ENCODE data around the gene ZNF286A.
"Not testable (repeated sequence)": the region's sequence is repeated elsewhere in the genome, so short reads cannot be mapped to it uniquely, and the experiment has no call there.

Gene ZNF286A

DNA sequence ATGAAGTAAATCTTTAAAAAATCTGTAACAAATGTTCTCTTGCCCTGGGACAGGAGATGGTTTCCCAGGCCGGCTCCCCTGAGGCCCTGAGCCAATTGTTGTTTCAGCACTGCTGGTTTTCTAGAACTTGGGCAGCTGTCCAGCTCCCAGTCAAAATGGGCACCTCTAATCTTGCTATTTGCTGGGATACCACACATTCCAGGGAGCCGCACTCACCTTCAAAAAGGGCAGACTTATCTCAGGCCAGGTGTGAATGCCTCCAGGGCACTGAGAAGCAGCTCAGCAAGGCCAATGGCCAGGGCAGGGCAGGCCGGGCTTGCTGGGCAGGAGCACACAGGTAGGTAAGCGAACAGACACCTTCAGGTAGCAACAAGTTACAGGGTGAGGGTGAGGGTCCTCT lies 39.9 kb upstream of the ZNF286A start:
- Histone ChIP-seq H3K27me3 (ENCODE audit: insufficient read depth, low read length) (no peaks in the 10 kb centered on the region), H3K4me3 (ENCODE audit: low read depth, low read length) (no peak overlapping the region), H3K36me3 (ENCODE audit: insufficient read depth, low read length) (peaks cover 6% of the 10 kb centered on the region; the same call in 1 of the 2 replicates), H3K27ac (ENCODE audit: low read depth, low read length) (no peak overlapping the region), H2AFZ (ENCODE audit: low read length, unreplicated experiment) (no peak overlapping the region), H3K4me1 (ENCODE audit: control insufficient read depth, insufficient read depth, low read length, unreplicated experiment) (no peaks in the 10 kb centered on the region), H3K79me2 (ENCODE audit: control insufficient read depth, insufficient read depth, low read length, unreplicated experiment) (no peaks in the 10 kb centered on the region)

DNA sequence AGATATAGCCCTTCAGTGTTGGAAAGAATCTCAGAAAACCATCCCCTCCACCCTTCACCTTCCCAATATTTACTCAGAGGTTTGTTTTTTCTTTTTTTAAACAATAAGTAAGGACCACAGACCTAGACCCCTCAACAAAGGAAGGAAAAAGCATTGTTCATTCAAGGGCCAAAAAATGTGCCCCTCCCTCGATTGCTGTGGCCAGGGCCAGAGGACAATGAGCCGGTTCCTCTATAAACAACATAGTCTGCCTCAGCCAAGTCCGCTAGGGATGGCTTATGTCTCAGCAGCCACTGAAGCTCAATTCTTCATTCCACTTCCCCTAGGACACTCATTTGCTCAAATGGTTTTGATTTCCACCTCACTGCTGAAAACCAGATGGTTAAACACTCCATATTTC lies 39.5 kb upstream of the ZNF286A start:
- Histone ChIP-seq H3K27me3 (ENCODE audit: insufficient read depth, low read length) (no peaks in the 10 kb centered on the region), H2AFZ (ENCODE audit: low read length, unreplicated experiment) (no peak overlapping the region), H3K79me2 (ENCODE audit: control insufficient read depth, insufficient read depth, low read length, unreplicated experiment) (no peaks in the 10 kb centered on the region), H3K4me3 (ENCODE audit: low read depth, low read length) (no peak overlapping the region), H3K36me3 (ENCODE audit: insufficient read depth, low read length) (peaks cover 6% of the 10 kb centered on the region; the same call in 1 of the 2 replicates), H3K4me1 (ENCODE audit: control insufficient read depth, insufficient read depth, low read length, unreplicated experiment) (no peaks in the 10 kb centered on the region), H3K27ac (ENCODE audit: low read depth, low read length) (no peak overlapping the region)

GRCh38 chr17:15662681-15663080 lies 36.9 kb upstream of the ZNF286A start:
- no peaks in the 10 kb centered on the region for H3K27me3 ChIP-seq (ENCODE audit: insufficient read depth, low read length)
- H2AFZ ChIP-seq (ENCODE audit: low read length, unreplicated experiment): no peak overlapping the region
- no peaks in the 10 kb centered on the region for H3K79me2 ChIP-seq (ENCODE audit: control insufficient read depth, insufficient read depth, low read length, unreplicated experiment)
- no peaks in the 10 kb centered on the region for H3K4me1 ChIP-seq (ENCODE audit: control insufficient read depth, insufficient read depth, low read length, unreplicated experiment)
- peaks cover 5% of the 10 kb centered on the region; the same call in 1 of the 2 replicates for H3K36me3 ChIP-seq (ENCODE audit: insufficient read depth, low read length)
- no peak overlapping the region for H3K4me3 ChIP-seq (ENCODE audit: low read depth, low read length)
- no peak overlapping the region for H3K27ac ChIP-seq (ENCODE audit: low read depth, low read length)

DNA sequence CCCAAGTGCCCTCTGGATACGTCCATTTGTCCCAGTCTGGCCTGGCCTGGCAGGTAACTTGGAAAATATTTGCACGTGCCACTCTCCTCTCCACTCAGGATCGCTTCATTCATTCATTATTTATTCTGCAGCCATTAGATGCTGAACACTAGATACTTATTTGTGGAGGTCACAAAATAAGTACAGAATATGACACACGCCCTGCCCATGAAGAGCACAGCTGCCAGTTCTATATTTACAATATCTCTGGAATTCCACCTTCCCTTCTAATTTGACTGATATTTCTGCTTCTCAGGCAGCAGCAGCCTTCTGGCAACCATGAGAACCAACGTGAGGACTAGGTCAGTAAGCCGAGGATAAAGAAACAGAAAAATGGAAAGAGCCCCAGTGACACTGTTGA lies 36.4 kb upstream of the ZNF286A start:
- H3K27me3 ChIP-seq (ENCODE audit: insufficient read depth, low read length): no peaks in the 10 kb centered on the region
- H3K36me3 ChIP-seq (ENCODE audit: insufficient read depth, low read length): peaks cover 3% of the 10 kb centered on the region; the same call in 1 of the 2 replicates
- H3K4me3 ChIP-seq (ENCODE audit: low read depth, low read length): no peak overlapping the region
- H2AFZ ChIP-seq (ENCODE audit: low read length, unreplicated experiment): no peak overlapping the region
- no peaks in the 10 kb centered on the region for H3K79me2 ChIP-seq (ENCODE audit: control insufficient read depth, insufficient read depth, low read length, unreplicated experiment)
- no peak overlapping the region for H3K27ac ChIP-seq (ENCODE audit: low read depth, low read length)
- H3K4me1 ChIP-seq (ENCODE audit: control insufficient read depth, insufficient read depth, low read length, unreplicated experiment): no peaks in the 10 kb centered on the region

DNA sequence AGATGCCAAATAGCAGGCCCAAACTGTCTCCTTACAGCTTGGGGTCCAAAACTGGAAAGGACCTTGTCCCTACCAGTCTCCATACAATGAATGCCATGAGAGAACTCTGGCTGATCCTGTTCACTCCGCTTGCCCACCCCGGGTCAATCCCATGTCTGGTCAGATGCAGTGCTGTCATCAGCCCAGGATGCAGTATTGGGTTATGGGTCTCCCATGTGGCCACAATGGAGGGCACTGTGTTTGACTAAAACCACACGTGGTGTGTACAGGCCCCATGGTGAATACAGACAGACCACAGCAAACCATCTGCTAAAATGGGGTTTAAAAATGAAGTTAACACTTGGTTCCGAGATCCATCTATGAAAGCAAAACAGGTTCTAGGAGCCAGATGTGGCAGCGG lies 35.9 kb upstream of the ZNF286A start:
- H2AFZ ChIP-seq (ENCODE audit: low read length, unreplicated experiment): no peak overlapping the region
- no peak overlapping the region for H3K4me3 ChIP-seq (ENCODE audit: low read depth, low read length)
- peaks cover 3% of the 10 kb centered on the region; the same call in 1 of the 2 replicates for H3K36me3 ChIP-seq (ENCODE audit: insufficient read depth, low read length)
- no peaks in the 10 kb centered on the region for H3K79me2 ChIP-seq (ENCODE audit: control insufficient read depth, insufficient read depth, low read length, unreplicated experiment)
- no peaks in the 10 kb centered on the region for H3K4me1 ChIP-seq (ENCODE audit: control insufficient read depth, insufficient read depth, low read length, unreplicated experiment)
- no peak overlapping the region for H3K27ac ChIP-seq (ENCODE audit: low read depth, low read length)
- H3K27me3 ChIP-seq (ENCODE audit: insufficient read depth, low read length): no peaks in the 10 kb centered on the region

DNA sequence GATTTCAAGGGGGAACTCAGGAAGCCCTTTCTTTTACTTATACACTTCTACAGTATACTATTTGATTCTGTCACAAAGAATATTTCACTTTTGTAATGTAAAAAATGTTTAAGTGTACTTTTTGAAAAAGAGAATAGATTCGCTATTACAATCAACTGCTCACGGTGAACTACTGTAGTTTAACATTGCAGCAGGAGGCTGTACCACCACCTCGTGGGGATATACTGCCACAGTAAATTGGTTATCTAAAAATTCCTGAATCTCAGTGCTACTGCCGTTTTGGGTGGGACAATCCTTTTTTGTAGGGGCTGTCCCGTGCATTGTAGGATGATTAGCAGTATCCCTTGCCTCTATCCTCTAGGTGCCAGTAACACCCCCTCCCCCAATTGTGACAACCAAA lies 30.0 kb upstream of the ZNF286A start:
- not testable (repeated sequence) for H3K4me3 ChIP-seq (ENCODE audit: low read depth, low read length); H3K79me2 ChIP-seq (ENCODE audit: control insufficient read depth, insufficient read depth, low read length, unreplicated experiment); H3K27me3 ChIP-seq (ENCODE audit: insufficient read depth, low read length); H3K4me1 ChIP-seq (ENCODE audit: control insufficient read depth, insufficient read depth, low read length, unreplicated experiment); H3K27ac ChIP-seq (ENCODE audit: low read depth, low read length); H2AFZ ChIP-seq (ENCODE audit: low read length, unreplicated experiment); H3K36me3 ChIP-seq (ENCODE audit: insufficient read depth, low read length)

- H3K79me2 ChIP-seq (ENCODE audit: control insufficient read depth, insufficient read depth, low read length, unreplicated experiment); H3K4me1 ChIP-seq (ENCODE audit: control insufficient read depth, insufficient read depth, low read length, unreplicated experiment); H3K27me3 ChIP-seq (ENCODE audit: insufficient read depth, low read length); H3K36me3 ChIP-seq (ENCODE audit: insufficient read depth, low read length); H2AFZ ChIP-seq (ENCODE audit: low read length, unreplicated experiment); H3K27ac ChIP-seq (ENCODE audit: low read depth, low read length); H3K4me3 ChIP-seq (ENCODE audit: low read depth, low read length): not testable (repeated sequence)
Observed at GRCh38 chr17:15674640-15675039, 24.9 kb upstream of the ZNF286A start.

- not testable (repeated sequence) for H3K36me3 ChIP-seq (ENCODE audit: insufficient read depth, low read length); H3K4me3 ChIP-seq (ENCODE audit: low read depth, low read length); H3K79me2 ChIP-seq (ENCODE audit: control insufficient read depth, insufficient read depth, low read length, unreplicated experiment); H3K27ac ChIP-seq (ENCODE audit: low read depth, low read length); H2AFZ ChIP-seq (ENCODE audit: low read length, unreplicated experiment); H3K4me1 ChIP-seq (ENCODE audit: control insufficient read depth, insufficient read depth, low read length, unreplicated experiment); H3K27me3 ChIP-seq (ENCODE audit: insufficient read depth, low read length)
Observed at GRCh38 chr17:15675991-15676390, 23.6 kb upstream of the ZNF286A start.

DNA sequence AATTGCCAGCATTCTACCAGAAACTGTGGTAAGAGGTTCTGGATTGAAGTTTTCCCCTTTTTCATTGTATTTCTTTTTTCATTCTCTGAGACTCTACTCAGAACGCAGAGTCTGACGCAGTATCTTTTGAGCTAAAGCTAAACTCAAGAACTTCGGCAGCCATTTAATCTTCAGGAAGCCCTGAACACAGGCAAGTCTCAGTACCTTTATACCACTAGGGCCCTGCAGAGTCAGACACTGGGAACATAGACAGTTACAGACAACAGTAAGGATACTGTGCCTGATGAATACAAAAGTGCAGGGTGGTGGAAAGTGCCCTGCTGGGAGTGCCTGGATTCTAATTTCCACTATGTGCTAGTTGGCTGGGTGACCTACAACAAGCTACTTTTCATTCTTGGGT lies 16.4 kb upstream of the ZNF286A start:
- not testable (repeated sequence) for H3K27ac ChIP-seq (ENCODE audit: low read depth, low read length); H3K36me3 ChIP-seq (ENCODE audit: insufficient read depth, low read length); H3K79me2 ChIP-seq (ENCODE audit: control insufficient read depth, insufficient read depth, low read length, unreplicated experiment); H3K27me3 ChIP-seq (ENCODE audit: insufficient read depth, low read length); H2AFZ ChIP-seq (ENCODE audit: low read length, unreplicated experiment); H3K4me1 ChIP-seq (ENCODE audit: control insufficient read depth, insufficient read depth, low read length, unreplicated experiment)
- peak overlapping the region; percentile 83 for H3K4me3 ChIP-seq (ENCODE audit: low read depth, low read length)

GRCh38 chr17:15683824-15684478 lies 15.6 kb upstream of the ZNF286A start, which contains the start of gene TRIM16:
TRIM16 (minus strand) TSS chr17:15684311; CDS start chr17:15651609, 32,702 bp downstream.
- H3K4me3 ChIP-seq (ENCODE audit: low read depth, low read length): peak within 1 kb of the TSS; percentile 83
- not testable (repeated sequence) for H3K79me2 ChIP-seq (ENCODE audit: control insufficient read depth, insufficient read depth, low read length, unreplicated experiment); H3K27me3 ChIP-seq (ENCODE audit: insufficient read depth, low read length); H3K36me3 ChIP-seq (ENCODE audit: insufficient read depth, low read length); H3K4me1 ChIP-seq (ENCODE audit: control insufficient read depth, insufficient read depth, low read length, unreplicated experiment); H3K27ac ChIP-seq (ENCODE audit: low read depth, low read length)
- peak within 1 kb of the TSS; percentile 92 for H2AFZ ChIP-seq (ENCODE audit: low read length, unreplicated experiment)

- not testable (repeated sequence) for H3K79me2 ChIP-seq (ENCODE audit: control insufficient read depth, insufficient read depth, low read length, unreplicated experiment); H3K27me3 ChIP-seq (ENCODE audit: insufficient read depth, low read length); H3K4me3 ChIP-seq (ENCODE audit: low read depth, low read length); H2AFZ ChIP-seq (ENCODE audit: low read length, unreplicated experiment); H3K36me3 ChIP-seq (ENCODE audit: insufficient read depth, low read length); H3K27ac ChIP-seq (ENCODE audit: low read depth, low read length); H3K4me1 ChIP-seq (ENCODE audit: control insufficient read depth, insufficient read depth, low read length, unreplicated experiment)
Observed at GRCh38 chr17:15687494-15687893, 12.1 kb upstream of the ZNF286A start.
